IPS-15b (cell line): ENCODE measurements around the gene SYT2.

Experiments used
- H3K27me3 ChIP-seq: one replicate; pipeline ENCODE4 v1.6.1; 2013; ENCODE audit warnings: low read length; ENCODE audit not compliant: control insufficient read depth, insufficient read depth
- H3K36me3 ChIP-seq: one replicate; pipeline ENCODE4 v1.6.1; 2013; ENCODE audit warnings: low read length; ENCODE audit not compliant: control insufficient read depth, insufficient read depth
- H3K4me1 ChIP-seq: one replicate; pipeline ENCODE4 v1.6.1; 2013; ENCODE audit warnings: mild to moderate bottlenecking, low read length; ENCODE audit not compliant: control insufficient read depth, insufficient read depth
- H3K4me3 ChIP-seq: one replicate; pipeline ENCODE4 v1.5.1; 2013; ENCODE audit warnings: low read depth, low read length
- H3K9ac ChIP-seq: one replicate; pipeline ENCODE4 v1.6.1; 2013; ENCODE audit warnings: low read depth, mild to moderate bottlenecking, low read length
- H3K9me3 ChIP-seq: one replicate; pipeline ENCODE4 v1.6.1; 2013; ENCODE audit warnings: mild to moderate bottlenecking, low read length; ENCODE audit not compliant: control insufficient read depth, insufficient read depth

The SYT2 gene

DNA sequence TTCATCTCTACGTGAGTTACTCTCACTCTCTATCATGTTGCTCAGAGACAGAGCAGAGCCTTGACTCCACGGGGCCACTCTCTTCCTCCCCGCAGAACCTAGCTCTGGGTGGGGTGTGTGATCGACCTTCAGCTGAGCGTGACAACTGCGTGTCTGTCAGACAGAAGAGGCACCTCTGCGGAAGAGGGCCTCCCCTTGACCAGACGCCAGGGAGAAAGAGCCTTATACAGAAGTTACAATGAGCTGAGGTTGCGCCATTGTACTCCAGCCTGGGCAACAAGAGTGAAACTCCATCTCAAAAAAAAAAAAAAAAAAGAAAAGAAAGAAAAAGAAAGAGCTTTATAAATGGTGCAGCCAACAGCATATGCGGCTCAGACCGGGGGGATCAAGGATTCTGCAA is 22.9 kb downstream of the SYT2 start:
- Histone ChIP-seq H3K4me1 (no peaks in the 10 kb centered on the region), H3K27me3 (no peaks in the 10 kb centered on the region), H3K36me3 (no peaks in the 10 kb centered on the region), H3K9ac (no peak overlapping the region), H3K4me3 (no peak overlapping the region), H3K9me3 (no peaks in the 10 kb centered on the region)

DNA sequence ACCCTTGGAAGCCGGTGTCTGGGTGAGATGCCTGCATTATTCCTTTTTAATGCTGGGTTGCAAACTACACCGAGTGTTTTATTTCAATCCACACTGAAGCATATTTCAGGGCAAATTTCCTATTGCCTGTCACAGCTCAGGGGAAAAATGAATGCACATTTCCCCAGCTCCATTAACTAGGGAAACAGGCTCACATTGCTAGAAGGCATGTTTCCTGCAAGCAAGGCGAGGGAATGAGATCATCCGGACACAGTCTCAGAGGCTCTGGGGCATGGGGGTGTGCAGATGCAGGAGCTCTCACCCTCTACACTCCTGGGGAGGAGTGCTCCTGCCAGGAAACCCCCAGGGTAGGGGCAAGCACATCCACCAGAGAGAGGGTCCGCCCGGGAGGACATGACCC is 24.6 kb downstream of the SYT2 start:
- Histone ChIP-seq H3K36me3 (no peaks in the 10 kb centered on the region), H3K9me3 (no peaks in the 10 kb centered on the region), H3K4me3 (no peak overlapping the region), H3K9ac (no peak overlapping the region), H3K27me3 (no peaks in the 10 kb centered on the region), H3K4me1 (peaks cover 9% of the 10 kb centered on the region)

DNA sequence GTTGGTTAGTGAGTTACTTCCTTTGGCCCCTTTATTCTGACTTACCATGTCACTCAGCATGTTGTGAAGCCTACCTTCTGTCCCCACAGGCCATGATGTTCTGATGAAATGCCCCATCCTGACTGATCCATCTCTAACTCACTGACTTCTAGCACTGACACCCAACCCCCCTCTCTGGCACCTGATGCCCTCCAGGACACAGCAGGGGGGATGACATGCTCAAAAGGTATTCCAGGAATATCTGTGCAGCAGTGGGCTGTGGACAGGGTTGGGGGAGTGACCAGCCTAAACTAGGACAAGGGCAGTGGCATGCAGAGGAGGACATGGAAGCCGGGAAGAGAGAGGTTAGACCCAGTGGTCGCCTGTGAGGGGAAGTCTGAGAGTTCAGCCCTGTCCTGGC is 25.5 kb downstream of the SYT2 start:
- no peaks in the 10 kb centered on the region for H3K36me3 ChIP-seq
- no peaks in the 10 kb centered on the region for H3K9me3 ChIP-seq
- H3K4me1 ChIP-seq, result peaks cover 9% of the 10 kb centered on the region
- no peak overlapping the region for H3K9ac ChIP-seq
- H3K4me3 ChIP-seq, result no peak overlapping the region
- H3K27me3 ChIP-seq, result no peaks in the 10 kb centered on the region

DNA sequence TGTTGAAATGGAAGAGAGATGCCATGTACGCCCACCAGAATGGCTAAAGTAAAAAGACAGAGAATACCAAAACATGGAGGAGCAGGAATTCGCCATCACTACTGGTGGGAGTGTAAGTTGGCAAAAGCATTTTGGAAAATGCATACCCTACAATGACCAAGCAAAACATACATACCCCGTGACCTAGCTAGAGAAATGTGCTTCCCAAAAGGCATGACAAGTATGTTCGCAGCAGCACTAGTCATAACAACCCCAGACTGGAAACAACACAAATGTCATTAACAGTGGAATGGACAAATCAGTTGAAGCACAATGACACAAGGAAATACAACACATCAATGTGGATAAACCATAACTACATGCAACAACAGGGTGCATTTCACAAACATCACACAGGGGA is 27.2 kb downstream of the SYT2 start:
- no peaks in the 10 kb centered on the region for H3K36me3 ChIP-seq
- no peak overlapping the region for H3K4me3 ChIP-seq
- no peaks in the 10 kb centered on the region for H3K9me3 ChIP-seq
- H3K9ac ChIP-seq, result no peak overlapping the region
- H3K27me3 ChIP-seq, result no peaks in the 10 kb centered on the region
- peaks cover 9% of the 10 kb centered on the region for H3K4me1 ChIP-seq

- Histone ChIP-seq H3K9me3 (no peaks in the 10 kb centered on the region), H3K9ac (no peak overlapping the region), H3K4me3 (no peak overlapping the region), H3K36me3 (peaks cover under 1% of the 10 kb centered on the region), H3K4me1 (peaks cover 9% of the 10 kb centered on the region), H3K27me3 (no peaks in the 10 kb centered on the region)
These were observed 27.8 kb downstream of the SYT2 start for GRCh38 chr1:202682477-202682876.

GRCh38 chr1:202681736-202682420 is 28.4 kb downstream of the SYT2 start:
- H3K27me3 ChIP-seq, result no peaks in the 10 kb centered on the region

GRCh38 chr1:202680586-202681352 is 29.5 kb downstream of the SYT2 start:
- Histone ChIP-seq H3K9ac (no peak overlapping the region), H3K9me3 (no peaks in the 10 kb centered on the region), H3K27me3 (no peaks in the 10 kb centered on the region)

More at GRCh38 chr1:202681736-202682420, 28.4 kb downstream of the SYT2 start:
- Histone ChIP-seq H3K36me3 (peaks cover 3% of the 10 kb centered on the region), H3K9ac (no peak overlapping the region), H3K9me3 (no peaks in the 10 kb centered on the region), H3K4me3 (no peak overlapping the region), H3K4me1 (peaks cover 9% of the 10 kb centered on the region)

DNA sequence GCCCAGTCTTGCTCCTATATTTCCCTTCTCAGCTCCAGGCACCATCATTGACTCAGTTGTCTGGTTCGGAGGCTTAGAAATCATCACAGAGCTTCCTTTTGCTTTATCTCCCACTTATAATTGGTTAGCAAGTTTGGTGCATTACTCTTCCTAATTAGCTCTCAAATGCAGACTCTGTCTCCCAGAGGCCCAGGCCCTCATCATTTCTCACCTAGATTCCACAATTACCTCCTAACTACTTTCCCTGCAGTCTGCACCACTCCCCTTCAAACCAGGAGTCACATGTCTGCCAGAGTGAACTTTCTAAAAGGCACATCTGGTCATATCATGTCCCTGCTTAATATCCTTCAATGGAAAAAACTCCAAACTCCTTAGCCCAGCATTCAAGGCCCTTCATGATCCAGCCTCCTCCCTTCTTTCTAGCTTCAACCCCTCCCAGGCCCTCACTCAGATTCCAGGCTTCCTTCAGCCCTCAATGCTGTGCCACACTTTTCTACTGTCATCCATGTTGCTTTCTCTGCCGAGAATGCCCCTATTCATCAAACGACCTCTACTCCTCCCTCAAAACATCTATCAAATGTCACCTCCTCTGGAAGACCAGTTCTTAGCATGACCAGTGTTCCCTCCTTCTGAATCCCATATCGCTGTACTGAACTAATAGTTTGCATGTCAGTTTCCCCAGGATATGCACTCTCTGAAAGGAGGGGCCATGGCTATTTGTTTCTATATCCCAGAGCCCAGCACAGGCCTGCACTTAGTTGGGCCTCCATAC is 30.7 kb downstream of the SYT2 start:
- no peaks in the 10 kb centered on the region for H3K9me3 ChIP-seq
- H3K9ac ChIP-seq, result no peak overlapping the region
- H3K36me3 ChIP-seq, result peaks cover 3% of the 10 kb centered on the region
- H3K27me3 ChIP-seq, result no peaks in the 10 kb centered on the region
- peaks cover 9% of the 10 kb centered on the region for H3K4me1 ChIP-seq
- no peak overlapping the region for H3K4me3 ChIP-seq

More at GRCh38 chr1:202680586-202681352, 29.5 kb downstream of the SYT2 start:
- Histone ChIP-seq H3K4me1 (peaks cover 9% of the 10 kb centered on the region), H3K4me3 (no peak overlapping the region), H3K36me3 (peaks cover 3% of the 10 kb centered on the region)

DNA sequence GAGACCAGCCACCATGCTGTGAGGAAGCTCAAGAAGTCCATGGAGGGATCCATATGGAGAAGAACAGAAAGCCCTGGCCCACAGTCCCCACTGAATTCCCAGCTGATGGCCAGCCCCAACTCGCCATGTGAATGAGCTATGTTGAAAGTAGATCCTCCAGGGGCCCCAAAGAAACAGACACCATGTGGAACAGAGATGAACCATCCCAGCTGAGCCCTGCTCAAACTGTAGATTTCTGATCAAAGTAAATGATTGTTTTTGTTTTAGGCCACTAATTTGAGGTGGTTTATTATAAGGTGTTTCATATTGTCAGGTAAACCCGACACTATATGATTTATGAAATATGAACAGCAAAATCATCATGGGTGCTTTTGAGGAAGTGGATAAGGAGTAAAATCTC is 32.8 kb downstream of the SYT2 start:
- Histone ChIP-seq H3K4me1 (peaks cover 9% of the 10 kb centered on the region), H3K27me3 (no peaks in the 10 kb centered on the region), H3K36me3 (peaks cover 3% of the 10 kb centered on the region), H3K9ac (no peak overlapping the region), H3K4me3 (no peak overlapping the region), H3K9me3 (no peaks in the 10 kb centered on the region)

GRCh38 chr1:202673531-202673930 is 36.7 kb downstream of the SYT2 start:
- H3K36me3 ChIP-seq, result peaks cover 3% of the 10 kb centered on the region
- H3K9me3 ChIP-seq, result no peaks in the 10 kb centered on the region
- no peaks in the 10 kb centered on the region for H3K4me1 ChIP-seq
- no peak overlapping the region for H3K9ac ChIP-seq
- H3K27me3 ChIP-seq, result no peaks in the 10 kb centered on the region
- no peak overlapping the region for H3K4me3 ChIP-seq

- Histone ChIP-seq H3K9ac (no peak overlapping the region), H3K4me1 (no peaks in the 10 kb centered on the region), H3K4me3 (no peak overlapping the region), H3K9me3 (no peaks in the 10 kb centered on the region), H3K27me3 (no peaks in the 10 kb centered on the region), H3K36me3 (no peaks in the 10 kb centered on the region)
These were observed 38.9 kb downstream of the SYT2 start for GRCh38 chr1:202671399-202671798.
